Fibroblast of lung (primary cell): ENCODE measurements around the gene ESPNL. TPM values are rescaled to one million over a fixed set of nuclear protein-coding genes. Genes with fewer than 3 reads are reported as not detected.

Experiments
- DNase-seq, 2 donors: peaks; one replicate each; pipeline versions ENCODE4 v3.0.0 to v3.0.0-alpha.2; 2010; ENCODE audit warnings: low read depth in 2 of 2
- H2AFZ ChIP-seq: 2 replicates; pipeline ENCODE4 v1.5.1; 2012; ENCODE audit warnings: low read length, control low read depth, inconsistent platforms
- H3K27ac ChIP-seq: 2 replicates; pipeline ENCODE4 v1.5.1; 2011; ENCODE audit warnings: low read length, control low read depth; ENCODE audit not compliant: insufficient read depth
- H3K27me3 ChIP-seq: 2 replicates; pipeline ENCODE4 v1.5.1; 2011; ENCODE audit warnings: mild to moderate bottlenecking, low read length; ENCODE audit not compliant: control insufficient read depth, insufficient read depth
- H3K36me3 ChIP-seq: 2 replicates; pipeline ENCODE4 v1.5.1; 2011; ENCODE audit warnings: low read length; ENCODE audit not compliant: control insufficient read depth, insufficient read depth
- H3K4me1 ChIP-seq: 2 replicates; pipeline ENCODE4 v1.5.1; 2011; ENCODE audit warnings: low read length; ENCODE audit not compliant: control insufficient read depth, insufficient read depth; ENCODE audit errors: extremely low read depth
- H3K4me2 ChIP-seq: 2 replicates; pipeline ENCODE4 v1.5.1; 2011; ENCODE audit warnings: low read length, control low read depth; ENCODE audit not compliant: insufficient read depth; ENCODE audit errors: extremely low read depth
- H3K4me3 ChIP-seq, 4 experiments: fragments of 200-600 bp in 1 of 4; sonication (generic) in 1 of 4; replicated peaks in 1 of 4; 2 replicates each; pipeline ENCODE4 v1.5.1; 2011 to 2016; ENCODE audit warnings: low read length in 4 of 4, low read depth in 3 of 4, mild to moderate bottlenecking in 3 of 4, control low read depth in 2 of 4, inconsistent platforms in 1 of 4, mixed read lengths in 1 of 4; ENCODE audit not compliant: insufficient read depth in 1 of 4; ENCODE audit errors: control extremely low read depth in 1 of 4
- H3K79me2 ChIP-seq: 2 replicates; pipeline ENCODE4 v1.5.1; 2012; ENCODE audit warnings: mild to moderate bottlenecking, low read length, inconsistent platforms; ENCODE audit not compliant: control insufficient read depth, insufficient read depth
- H3K9ac ChIP-seq: 2 replicates; pipeline ENCODE4 v1.5.1; 2011; ENCODE audit warnings: mild to moderate bottlenecking, low read length, control low read depth; ENCODE audit not compliant: insufficient read depth
- H3K9me3 ChIP-seq: 2 replicates; pipeline ENCODE4 v1.5.1; 2012; ENCODE audit warnings: low read depth, low read length; ENCODE audit not compliant: control insufficient read depth, insufficient read depth
- H4K20me1 ChIP-seq: 2 replicates; pipeline ENCODE4 v1.5.1; 2011; ENCODE audit warnings: low read length; ENCODE audit not compliant: control insufficient read depth, insufficient read depth; ENCODE audit errors: extremely low read depth
- EZH2 ChIP-seq: IDR thresholded peaks from 2 replicates; pipeline ENCODE4 v1.5.1; 2012; ENCODE audit warnings: low read length, control low read depth, mild to moderate bottlenecking; ENCODE audit errors: missing control alignments
- polyA plus RNA-seq, 2 donors: library from polyadenylated mRNA; depleted of rRNA in 1 of 2; stranded (reverse) in 1 of 2; unstranded in 1 of 2; fragments of >200 nt; gene quantifications; 2 replicates each; pipeline ENCODE4 v1.2.1, GENCODE V29; 2011 to 2012; ENCODE audit warnings: missing spikeins in 1 of 2
- total RNA-seq: library from RNA; depleted of rRNA; stranded (reverse); fragments of >200 nt; gene quantifications from 2 replicates; pipeline ENCODE4 v1.2.1, GENCODE V29; 2014
- TF ChIP-seq, protein P1 (sequence below), 2 donors: IDR thresholded peaks in 1 of 2; conservative IDR thresholded peaks in 1 of 2; 1 replicate in 1 of 2; 2 replicates in 1 of 2; pipeline ENCODE4 v1.5.1; 2011 to 2012; ENCODE audit warnings: low read length in 2 of 2, control low read depth in 1 of 2, inconsistent platforms in 1 of 2, low read depth in 1 of 2, mild to moderate bottlenecking in 1 of 2

ESPNL gene
- total and polyA plus RNA-seq, 2 donors (not counting 1 experiment from before 2014, with no cell fraction given) = 0.79 to 2.8 TPM

DNA sequence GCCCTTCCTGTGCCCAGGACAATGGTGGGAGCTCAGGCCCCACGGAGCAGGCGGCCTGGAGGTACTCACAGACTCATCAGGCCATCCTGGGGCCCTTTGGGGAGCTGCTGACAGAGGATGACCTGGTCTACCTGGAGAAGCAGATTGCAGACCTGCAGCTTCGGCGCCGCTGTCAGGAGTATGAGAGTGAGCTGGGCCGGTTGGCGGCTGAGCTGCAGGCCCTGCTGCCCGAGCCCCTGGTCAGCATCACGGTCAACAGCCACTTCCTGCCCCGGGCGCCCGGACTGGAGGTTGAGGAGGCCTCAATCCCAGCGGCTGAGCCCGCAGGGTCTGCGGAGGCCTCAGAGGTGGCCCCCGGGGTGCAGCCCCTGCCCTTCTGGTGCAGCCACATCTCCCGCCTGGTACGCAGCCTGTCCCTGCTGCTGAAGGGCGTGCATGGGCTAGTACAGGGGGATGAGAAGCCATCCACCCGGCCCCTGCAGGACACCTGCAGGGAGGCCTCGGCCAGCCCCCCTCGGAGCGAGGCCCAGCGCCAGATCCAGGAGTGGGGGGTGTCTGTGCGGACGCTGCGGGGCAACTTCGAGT, 30.1 kb downstream of the ESPNL start:
- Histone ChIP-seq H3K27ac (no peak overlapping the region), H4K20me1 (no peaks in the 10 kb centered on the region), H3K4me1 (peaks cover 4% of the 10 kb centered on the region), H3K4me3 (no peak overlapping the region), H3K27me3 (no peaks in the 10 kb centered on the region), H3K9me3 (no peaks in the 10 kb centered on the region), H2AFZ (no peak overlapping the region), H3K36me3 (no peaks in the 10 kb centered on the region), H3K4me2 (no peak overlapping the region), H3K79me2 (no peaks in the 10 kb centered on the region), H3K9ac (no peak overlapping the region)
- no peak for TF ChIP-seq EZH2
- TF ChIP-seq, protein P1, sequence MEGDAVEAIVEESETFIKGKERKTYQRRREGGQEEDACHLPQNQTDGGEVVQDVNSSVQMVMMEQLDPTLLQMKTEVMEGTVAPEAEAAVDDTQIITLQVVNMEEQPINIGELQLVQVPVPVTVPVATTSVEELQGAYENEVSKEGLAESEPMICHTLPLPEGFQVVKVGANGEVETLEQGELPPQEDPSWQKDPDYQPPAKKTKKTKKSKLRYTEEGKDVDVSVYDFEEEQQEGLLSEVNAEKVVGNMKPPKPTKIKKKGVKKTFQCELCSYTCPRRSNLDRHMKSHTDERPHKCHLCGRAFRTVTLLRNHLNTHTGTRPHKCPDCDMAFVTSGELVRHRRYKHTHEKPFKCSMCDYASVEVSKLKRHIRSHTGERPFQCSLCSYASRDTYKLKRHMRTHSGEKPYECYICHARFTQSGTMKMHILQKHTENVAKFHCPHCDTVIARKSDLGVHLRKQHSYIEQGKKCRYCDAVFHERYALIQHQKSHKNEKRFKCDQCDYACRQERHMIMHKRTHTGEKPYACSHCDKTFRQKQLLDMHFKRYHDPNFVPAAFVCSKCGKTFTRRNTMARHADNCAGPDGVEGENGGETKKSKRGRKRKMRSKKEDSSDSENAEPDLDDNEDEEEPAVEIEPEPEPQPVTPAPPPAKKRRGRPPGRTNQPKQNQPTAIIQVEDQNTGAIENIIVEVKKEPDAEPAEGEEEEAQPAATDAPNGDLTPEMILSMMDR (conservative IDR thresholded peaks at IDR 0.05 in 1 of 2, IDR thresholded peaks at IDR 0.05 in 1 of 2; ENCODE audit: low read depth in 1 of 2, low read length in 2 of 2) = no peak
- no peak for DNase-seq

DNA sequence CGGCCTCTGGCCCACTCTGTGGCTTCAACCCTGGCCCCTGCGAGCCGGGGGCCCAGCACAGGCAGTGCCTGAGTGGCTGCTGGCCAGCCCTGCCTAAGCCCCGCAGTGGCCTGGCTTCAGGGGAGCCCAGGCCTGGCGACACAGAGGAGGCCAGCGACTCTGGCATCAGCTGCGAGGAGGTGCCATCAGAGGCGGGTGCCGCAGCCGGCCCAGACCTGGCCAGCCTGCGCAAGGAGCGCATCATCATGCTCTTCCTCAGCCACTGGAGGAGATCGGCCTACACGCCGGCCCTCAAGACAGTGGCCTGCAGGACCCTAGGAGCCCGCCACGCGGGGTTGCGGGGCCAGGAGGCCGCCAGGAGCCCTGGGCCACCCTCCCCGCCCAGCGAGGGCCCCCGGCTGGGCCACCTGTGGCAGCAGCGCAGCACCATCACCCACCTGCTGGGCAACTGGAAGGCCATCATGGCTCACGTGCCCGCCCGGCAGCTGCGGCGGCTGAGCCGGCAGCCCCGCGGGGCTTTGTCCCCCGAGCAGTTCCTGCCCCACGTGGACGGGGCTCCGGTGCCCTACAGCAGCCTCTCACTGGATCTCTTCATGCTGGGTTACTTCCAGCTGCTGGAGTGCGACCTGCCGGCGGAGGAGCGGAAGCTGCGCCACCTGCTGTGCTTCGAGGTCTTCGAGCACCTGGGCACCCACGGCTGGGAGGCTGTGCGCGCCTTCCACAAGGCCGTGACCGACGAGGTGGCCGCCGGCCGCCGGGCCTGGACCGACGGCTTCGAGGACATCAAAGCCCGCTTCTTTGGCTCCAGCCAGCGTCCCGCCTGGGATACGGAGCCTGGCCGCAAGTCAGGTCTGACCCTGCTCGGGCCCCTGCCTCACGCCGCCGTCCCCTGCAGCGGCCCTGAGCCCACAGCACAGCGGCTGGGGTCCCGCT, 30.8 kb downstream of the ESPNL start:
- DNase-seq = no peak
- H3K9ac ChIP-seq = no peak overlapping the region
- H3K79me2 ChIP-seq = no peaks in the 10 kb centered on the region
- H3K4me3 ChIP-seq = no peak overlapping the region
- no peaks in the 10 kb centered on the region for H3K36me3 ChIP-seq
- TF ChIP-seq, protein P1 (conservative IDR thresholded peaks at IDR 0.05 in 1 of 2, IDR thresholded peaks at IDR 0.05 in 1 of 2; ENCODE audit: low read depth in 1 of 2, low read length in 2 of 2) = no peak
- TF ChIP-seq EZH2 = no peak
- H3K4me2 ChIP-seq = no peak overlapping the region
- no peak overlapping the region for H2AFZ ChIP-seq
- H3K9me3 ChIP-seq = no peaks in the 10 kb centered on the region
- H3K27me3 ChIP-seq = no peaks in the 10 kb centered on the region
- no peaks in the 10 kb centered on the region for H4K20me1 ChIP-seq
- peaks cover 4% of the 10 kb centered on the region for H3K4me1 ChIP-seq
- no peak overlapping the region for H3K27ac ChIP-seq

DNA sequence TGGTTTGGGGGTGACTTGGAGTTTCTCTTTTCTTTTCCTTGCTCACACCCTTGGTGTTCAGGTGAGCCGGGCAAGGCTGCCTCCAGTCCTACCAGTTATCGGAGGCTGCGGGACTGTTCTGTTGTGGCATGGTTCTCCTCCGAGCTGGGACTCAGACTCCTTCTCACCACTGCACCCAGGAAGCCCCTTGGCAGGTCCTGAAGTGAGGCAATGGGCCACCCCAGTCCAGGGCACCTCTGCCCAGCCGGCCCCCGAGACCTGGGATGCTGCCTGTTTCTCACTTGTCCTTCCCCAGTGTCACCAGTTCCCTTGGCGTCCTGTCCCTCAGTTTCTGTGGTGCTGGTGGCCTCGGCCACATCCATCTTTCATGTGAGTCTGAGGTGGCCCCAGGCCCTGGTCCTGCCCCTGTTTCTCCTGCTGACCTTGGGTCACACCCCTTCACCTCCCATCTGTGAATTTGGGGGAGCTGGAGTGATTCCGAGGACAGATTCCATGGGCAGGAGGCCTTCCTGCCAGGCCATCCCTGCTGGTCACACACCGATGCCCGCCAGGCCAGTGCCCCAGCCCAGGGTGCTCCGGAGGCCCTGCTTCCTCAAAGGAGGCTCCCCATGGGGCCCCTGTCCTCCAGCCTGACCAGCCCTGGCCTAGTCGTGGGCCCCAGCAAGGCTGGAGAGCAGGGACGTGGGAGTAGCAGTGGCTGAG, 31.8 kb downstream of the ESPNL start:
- Histone ChIP-seq H3K4me1 (peaks cover 2% of the 10 kb centered on the region), H3K36me3 (no peaks in the 10 kb centered on the region), H3K4me3 (no peak overlapping the region), H3K4me2 (no peak overlapping the region), H3K27me3 (no peaks in the 10 kb centered on the region), H3K27ac (no peak overlapping the region), H3K79me2 (no peaks in the 10 kb centered on the region), H4K20me1 (no peaks in the 10 kb centered on the region), H3K9me3 (no peaks in the 10 kb centered on the region), H2AFZ (no peak overlapping the region), H3K9ac (no peak overlapping the region)
- DNase-seq = no peak
- TF ChIP-seq, protein P1 (conservative IDR thresholded peaks at IDR 0.05 in 1 of 2, IDR thresholded peaks at IDR 0.05 in 1 of 2; ENCODE audit: low read depth in 1 of 2, low read length in 2 of 2) = no peak
- TF ChIP-seq EZH2 = no peak
